Stimulated activated CD8-positive, alpha-beta memory T cell treated with anti-CD3 and anti-CD28 coated beads, Interleukin-15, amount 100 ng/mL, for 24 hours (primary cell): ENCODE results near the gene COL4A1.

Experiments
- DNase-seq: peaks from one replicate; pipeline ENCODE4 v3.0.0-alpha.2; 2020; ENCODE audit warnings: low read depth

The COL4A1 gene

GRCh38 chr13:110237875-110238817 is 68.8 kb downstream of the COL4A1 start:
- DNase-seq = no peak

- DNase-seq = no peak
Observed at GRCh38 chr13:110236831-110237261, 70.1 kb downstream of the COL4A1 start.

- no peak for DNase-seq
Observed at GRCh38 chr13:110236431-110236830, 70.5 kb downstream of the COL4A1 start.

GRCh38 chr13:110234532-110234931 is 72.4 kb downstream of the COL4A1 start:
- DNase-seq = no peak

GRCh38 chr13:110233951-110234280 is 73.0 kb downstream of the COL4A1 start:
- DNase-seq = no peak

GRCh38 chr13:110233181-110233950 is 73.6 kb downstream of the COL4A1 start:
- DNase-seq = no peak

- DNase-seq = no peak
Observed at GRCh38 chr13:110232756-110233155, 74.2 kb downstream of the COL4A1 start.

- no peak for DNase-seq
Observed at GRCh38 chr13:110232142-110232541, 74.8 kb downstream of the COL4A1 start.

- DNase-seq = no peak
Observed at GRCh38 chr13:110231348-110232047, 75.5 kb downstream of the COL4A1 start.

GRCh38 chr13:110230661-110231347 is 76.2 kb downstream of the COL4A1 start:
- no peak for DNase-seq

- DNase-seq = no peak
Observed at GRCh38 chr13:110229905-110230563, 76.9 kb downstream of the COL4A1 start.

GRCh38 chr13:110228936-110229904 is 77.7 kb downstream of the COL4A1 start:
- no peak for DNase-seq

- no peak for DNase-seq
Observed at GRCh38 chr13:110227864-110228643, 78.9 kb downstream of the COL4A1 start.

- DNase-seq = no peak
Observed at GRCh38 chr13:110227416-110227815, 79.5 kb downstream of the COL4A1 start.

- DNase-seq = no peak
Observed at GRCh38 chr13:110225609-110226574, 81.1 kb downstream of the COL4A1 start.

- DNase-seq = no peak
Observed at GRCh38 chr13:110225003-110225402, 82.0 kb downstream of the COL4A1 start.

- no peak for DNase-seq
Observed at GRCh38 chr13:110224519-110224918, 82.4 kb downstream of the COL4A1 start.
